ENCODE measurements around the gene ART5. TPM values are rescaled to one million over a fixed set of nuclear protein-coding genes. Genes with fewer than 3 reads are reported as not detected.
"Not testable (repeated sequence)": the region's sequence is repeated elsewhere in the genome, so short reads cannot be mapped to it uniquely, and the experiment has no call there.

The ART5 gene
- total RNA-seq, 1 donor from 2014 or later = not detected

DNA sequence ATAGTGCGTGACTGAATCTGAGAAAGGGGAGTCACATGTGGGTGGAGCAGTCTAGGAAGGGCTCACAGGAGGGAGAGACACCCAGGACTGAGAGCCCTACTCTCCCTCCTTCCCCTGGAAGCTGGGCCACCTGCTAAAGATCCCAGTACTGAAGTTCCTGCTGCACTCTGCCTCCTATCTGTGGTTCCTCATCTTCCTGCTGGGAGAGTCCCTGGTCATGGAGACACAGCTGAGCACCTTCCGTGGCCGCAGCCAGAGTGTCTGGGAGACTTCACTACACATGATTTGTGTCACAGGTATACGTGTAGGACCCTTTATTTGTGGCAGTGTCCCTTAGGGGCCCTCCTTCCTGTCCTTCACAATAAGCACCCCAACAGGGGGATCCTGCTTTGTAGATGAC, 19.3 kb downstream of the ART5 start:
- intact Hi-C loops (cut with micrococcal nuclease) = no loop called here

DNA sequence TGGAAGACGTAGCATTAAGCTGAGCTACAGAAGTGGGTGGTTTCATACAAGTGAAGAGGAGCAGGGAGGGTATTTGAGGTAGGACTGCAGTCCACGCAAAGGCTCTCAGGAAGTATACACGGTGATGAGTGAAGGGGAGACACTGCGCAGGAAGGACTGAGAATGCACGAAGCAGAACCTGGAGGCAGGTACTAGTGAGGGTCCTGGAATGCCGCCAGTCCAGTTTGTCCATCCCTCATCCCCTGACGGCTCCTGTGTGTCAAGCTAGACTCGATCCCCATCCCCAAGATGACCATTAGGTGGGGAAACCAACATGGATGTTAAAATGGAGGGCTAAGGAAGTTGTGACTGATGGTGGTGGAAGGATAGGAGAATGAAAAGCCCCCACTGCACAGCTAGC, 23.8 kb downstream of the ART5 start:
- intact Hi-C loops (cut with micrococcal nuclease) = no loop called here

DNA sequence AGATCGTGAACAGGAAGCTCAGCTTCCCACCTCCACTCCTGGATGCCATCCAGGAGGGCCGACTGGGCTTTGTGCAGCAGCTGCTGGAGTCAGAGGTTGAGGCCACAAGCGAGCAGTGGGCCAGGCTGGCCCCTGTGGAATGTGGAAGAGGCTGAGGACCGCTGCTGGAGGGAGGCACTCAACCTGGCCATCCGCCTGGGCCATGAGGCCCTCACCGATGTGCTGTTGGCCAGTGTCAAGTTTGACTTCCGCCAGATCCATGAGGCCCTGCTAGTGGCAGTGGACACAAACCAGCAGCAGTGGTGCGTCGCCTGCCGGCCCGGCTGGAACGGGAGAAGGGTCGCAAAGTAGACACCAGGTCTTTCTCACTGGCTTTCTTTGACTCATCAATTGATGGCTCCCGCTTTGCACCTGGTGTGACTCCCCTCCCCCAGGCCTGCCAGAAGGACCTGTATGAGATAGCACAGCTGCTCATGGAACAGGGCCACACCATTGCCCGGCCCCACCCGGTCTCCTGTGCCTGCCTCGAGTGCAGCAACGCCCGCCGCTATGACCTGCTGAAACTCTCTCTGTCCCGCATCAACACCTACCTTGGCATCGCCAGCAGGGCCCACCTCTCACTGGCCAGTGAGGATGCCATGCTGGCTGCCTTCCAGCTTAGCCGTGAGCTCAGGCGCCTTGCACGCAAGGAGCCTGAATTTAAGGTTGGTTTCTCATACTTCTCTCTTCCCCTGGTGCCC, 24.9 kb downstream of the ART5 start:
- intact Hi-C loops (cut with micrococcal nuclease) = no loop called here

DNA sequence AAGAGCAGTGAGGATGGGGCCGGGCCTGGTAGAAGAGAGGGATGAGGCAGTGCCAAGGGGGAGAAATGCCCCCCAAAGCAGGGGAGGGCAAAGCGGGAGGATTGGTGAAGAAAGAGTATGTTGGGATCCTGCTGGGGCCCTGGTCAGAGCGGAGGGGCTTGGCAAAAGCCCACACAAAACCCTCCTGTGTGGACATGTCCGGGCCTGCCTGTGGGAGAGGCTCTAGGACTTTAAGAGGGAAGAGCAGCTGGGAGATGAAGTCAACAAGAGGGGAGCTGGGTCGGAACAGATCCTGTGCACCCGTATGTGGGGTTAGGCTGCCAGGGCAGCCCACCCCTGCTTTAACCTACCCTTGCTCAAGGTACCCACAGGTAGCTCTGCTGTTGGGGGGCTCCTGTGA, 25.8 kb downstream of the ART5 start:
- intact Hi-C loops (cut with micrococcal nuclease) = no loop called here

DNA sequence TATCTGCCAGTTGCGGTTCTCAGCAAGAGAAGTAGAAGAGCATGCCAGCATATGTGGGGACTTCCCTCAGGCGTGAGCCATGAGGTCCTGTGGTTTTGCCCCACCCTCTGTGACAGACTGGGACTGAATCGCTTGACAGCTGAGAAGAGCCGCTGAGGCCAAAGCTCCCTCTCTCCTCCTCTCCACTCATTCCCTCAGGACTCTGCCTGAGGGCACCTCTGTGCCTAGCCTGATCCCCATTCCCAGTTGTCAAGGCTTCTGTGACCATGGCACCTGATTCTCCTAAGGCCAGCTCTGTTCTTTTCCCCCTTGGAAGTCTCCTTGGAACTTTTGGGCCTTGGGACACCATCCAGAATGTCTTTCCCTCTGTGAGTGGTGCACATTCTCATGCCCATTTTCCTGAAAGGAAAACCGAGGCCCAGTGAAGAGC, 27.0 kb downstream of the ART5 start:
- intact Hi-C loops (cut with micrococcal nuclease) = no loop called here

DNA sequence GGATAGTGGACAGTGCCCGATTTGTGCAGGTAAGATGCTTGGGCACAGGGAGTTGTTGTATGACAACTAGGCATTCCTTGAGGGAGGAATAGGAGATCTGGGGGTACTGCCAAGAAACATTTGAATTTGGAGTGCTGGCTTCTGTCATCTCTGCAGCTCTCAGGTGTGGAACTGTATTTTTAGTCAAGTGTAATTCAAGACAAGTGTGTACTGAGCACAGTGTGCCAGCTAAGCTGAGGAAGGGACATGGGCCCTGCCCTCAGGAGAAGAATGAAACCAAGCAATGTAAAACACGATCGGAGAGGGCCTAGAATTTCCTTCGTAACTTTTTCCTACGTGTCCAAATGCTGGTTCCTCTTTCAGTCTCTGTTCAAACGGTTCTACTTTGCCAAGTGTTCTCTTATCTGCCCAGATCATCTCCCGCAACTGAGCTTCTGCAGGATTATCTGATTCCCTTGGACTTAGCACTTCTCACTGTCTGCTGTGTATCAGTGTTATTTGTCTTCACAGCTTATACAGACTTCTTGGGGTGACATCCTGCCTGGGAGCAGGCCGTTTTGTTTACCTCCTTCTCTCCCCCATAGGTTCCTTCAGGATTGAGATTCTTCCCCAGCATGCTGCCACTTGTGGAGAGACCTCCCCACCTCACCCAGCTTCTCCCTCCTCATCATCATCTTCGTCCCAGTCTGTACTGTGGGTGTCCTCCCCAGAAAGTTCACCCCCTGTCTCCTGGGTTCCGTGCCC, 27.6 kb downstream of the ART5 start:
- intact Hi-C loops (cut with micrococcal nuclease) = no loop called here

DNA sequence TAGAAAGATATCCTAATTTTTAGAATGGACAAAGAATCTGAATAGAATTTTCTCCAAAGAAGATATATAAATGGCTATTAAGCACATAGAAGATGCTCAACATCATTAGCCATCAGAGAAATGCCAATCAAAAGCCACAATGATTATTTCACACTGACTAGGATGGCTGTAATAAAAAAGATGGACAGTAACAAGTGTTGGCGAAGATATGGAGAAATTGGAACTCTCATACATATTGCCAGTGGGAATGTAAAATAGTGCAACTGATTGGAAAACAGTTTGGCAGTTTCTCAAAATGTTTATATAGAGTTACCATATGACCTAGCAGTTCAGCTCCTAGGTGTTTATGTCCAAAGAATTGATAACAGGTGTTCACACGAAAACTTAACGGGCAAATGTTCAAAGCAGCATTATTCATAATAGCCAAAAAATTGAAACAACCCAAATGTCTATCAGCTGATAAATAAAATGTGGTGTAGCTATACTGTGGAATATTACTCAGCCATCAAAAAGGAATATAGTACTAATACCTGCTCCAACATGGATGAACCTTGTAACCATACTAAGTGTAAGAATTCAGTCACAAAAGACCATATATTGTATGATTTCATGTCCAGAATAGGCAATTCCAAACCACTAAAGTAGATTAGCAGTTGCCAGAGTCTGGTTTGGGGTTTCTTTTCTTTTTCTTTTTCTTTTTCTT, 29.7 kb downstream of the ART5 start:
- intact Hi-C loops (cut with micrococcal nuclease) = no loop called here

DNA sequence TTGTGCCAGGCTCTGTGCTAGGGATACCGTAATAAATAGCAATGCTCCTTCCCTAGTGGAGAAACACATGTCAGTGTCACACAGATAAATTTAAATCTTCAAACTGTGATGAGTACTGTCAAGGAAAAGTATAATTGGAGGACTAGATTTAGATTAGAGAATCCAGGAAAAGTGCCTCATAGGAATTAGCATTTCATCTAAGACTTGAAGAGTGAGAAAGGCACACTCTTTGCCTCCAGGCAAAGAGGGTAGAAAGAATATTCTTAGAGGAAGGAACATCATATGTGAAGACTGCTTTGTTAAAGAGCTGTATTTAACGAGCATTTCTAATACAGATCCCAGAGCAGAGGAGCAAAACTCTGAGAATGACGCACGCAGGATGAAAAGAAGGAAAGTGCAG, 30.9 kb downstream of the ART5 start:
- intact Hi-C loops (cut with micrococcal nuclease) = no loop called here

DNA sequence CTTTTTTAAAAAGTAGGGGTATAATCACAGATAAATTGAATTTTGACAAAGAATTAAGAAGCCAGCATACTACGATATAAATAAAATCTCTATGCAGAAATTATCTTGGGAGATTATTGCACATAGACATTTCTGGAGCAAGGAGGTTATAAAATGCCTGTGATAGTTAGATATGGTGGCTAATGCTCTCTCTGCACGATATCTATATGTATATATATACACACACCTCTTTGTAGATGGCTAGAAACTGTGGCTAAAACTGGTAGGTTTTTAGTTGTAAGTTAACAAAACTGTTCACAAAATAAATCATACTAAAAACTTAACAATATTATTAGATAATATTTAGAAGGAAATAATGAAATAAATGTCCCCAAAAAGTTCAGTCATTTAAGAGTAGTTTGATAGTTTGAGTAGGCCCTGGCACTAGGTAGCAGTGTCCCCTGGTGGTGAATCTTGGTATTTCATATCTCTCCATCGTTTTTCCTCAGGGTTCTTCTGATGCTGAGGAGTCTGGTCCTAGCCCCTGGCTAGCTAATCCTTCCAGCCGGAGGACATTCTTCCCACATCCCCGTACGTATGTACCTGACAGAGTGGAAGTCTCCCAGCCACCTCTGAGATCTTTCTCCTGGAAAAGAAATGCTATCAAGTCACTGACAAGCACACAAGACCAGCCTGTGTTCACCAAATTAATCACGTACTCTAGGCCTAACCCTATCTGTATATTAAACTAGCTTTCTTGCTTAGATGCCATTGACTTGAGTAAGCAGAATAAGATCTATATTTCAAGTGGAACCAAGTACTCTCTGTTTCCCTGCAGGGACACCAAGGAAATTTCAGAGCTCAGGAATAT, 32.2 kb downstream of the ART5 start:
- intact Hi-C loops (cut with micrococcal nuclease) = no loop called here

DNA sequence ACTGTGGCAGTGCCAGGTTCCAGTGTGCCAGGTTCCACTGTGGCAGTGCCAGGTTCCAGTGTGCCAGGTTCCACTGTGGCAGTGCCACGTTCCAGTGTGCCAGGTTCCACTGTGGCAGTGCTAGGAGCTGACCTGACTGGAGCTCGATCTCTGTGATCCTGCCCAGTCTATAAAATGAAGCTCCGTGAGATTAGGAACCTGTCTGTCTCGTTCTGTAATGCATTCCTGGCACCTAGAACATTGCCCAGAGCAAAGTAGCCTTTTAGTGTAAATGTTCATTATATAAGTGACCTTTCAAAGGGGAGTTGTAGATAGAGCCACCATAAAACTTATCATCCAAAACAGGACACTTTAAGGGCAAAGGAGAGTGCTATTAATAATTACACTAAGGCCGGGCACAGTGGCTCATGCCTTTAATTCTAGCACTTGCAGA, 36.0 kb downstream of the ART5 start:
- intact Hi-C loops (cut with micrococcal nuclease) = no loop called here

DNA sequence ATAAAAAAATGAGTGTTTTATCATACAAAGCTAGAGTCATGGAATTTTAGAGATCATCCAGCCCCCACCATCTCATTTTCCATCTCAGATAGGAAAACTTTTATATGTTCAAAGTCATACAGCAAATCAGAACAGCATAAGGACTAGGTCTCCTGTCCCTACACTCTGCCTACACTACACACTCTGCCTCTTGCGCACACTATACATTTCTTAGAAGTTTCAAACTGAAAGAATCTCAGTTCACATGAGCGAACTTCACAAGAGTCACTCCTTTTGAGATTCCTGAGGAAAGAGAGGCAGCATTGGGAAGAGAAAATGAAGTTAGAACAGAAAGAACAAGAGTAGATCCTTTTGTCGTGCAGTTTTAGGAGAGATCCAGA, 36.5 kb downstream of the ART5 start:
- intact Hi-C loops (cut with micrococcal nuclease) = no loop called here

DNA sequence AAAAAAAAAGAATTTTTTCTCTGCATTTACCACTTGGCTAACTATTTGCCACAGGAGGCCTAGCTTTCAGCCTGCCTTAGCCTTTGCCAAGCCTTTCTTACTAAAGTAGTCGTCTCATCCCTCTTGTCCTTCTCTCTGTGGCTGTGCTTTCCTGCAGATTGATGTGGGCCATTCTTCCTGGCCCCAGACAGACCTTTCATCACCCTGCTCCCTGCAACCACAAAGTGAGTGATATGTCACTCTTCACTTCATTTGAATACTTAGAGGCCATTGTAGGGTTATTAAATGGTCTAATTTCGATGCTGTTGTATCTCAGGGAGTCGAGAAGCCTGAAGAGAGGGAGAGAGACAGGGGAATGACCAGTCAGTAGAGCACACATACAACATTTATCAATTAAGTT, 37.6 kb downstream of the ART5 start:
- intact Hi-C loops (cut with micrococcal nuclease) = no loop called here

DNA sequence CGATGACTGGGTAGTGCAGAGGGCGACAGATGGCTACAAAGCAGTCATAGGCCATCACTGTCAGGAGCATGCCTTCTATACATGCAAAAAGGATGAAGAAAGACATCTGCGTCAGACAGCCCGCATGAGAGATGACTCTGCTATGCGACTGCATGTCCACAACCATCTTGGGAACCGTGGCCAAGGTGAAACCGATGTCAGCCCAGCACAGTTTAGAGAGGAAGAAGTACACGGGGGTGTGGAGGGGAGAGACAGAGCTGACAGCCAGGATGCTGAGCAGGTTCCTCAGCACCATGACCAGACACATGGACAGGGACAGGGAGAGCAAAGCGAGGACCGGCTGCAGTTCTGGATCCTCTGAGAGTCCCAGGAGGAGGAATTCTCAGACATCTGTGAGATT, 41.6 kb downstream of the ART5 start:
- intact Hi-C loops (cut with micrococcal nuclease) = not testable (repeated sequence)

DNA sequence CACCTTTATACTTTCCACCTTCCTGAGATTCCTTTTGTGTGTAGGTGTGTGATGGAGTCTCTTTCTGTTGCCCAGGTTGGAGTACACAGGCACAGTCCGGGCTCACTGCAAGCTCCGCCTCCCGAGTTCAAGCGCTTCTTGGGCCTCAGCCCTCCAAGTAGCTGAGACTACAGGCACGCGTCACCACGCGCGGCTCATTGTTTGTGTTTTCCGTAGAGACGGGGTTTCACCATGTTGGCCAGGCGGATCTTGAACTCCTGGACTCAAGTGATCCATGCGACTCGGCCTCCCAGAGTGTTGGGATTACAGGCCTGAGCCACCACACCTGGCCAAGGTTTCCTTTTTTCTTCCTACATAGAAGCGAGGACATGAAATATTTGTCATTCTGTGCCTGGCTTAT, 44.0 kb downstream of the ART5 start:
- intact Hi-C loops (cut with micrococcal nuclease) = not testable (repeated sequence)

DNA sequence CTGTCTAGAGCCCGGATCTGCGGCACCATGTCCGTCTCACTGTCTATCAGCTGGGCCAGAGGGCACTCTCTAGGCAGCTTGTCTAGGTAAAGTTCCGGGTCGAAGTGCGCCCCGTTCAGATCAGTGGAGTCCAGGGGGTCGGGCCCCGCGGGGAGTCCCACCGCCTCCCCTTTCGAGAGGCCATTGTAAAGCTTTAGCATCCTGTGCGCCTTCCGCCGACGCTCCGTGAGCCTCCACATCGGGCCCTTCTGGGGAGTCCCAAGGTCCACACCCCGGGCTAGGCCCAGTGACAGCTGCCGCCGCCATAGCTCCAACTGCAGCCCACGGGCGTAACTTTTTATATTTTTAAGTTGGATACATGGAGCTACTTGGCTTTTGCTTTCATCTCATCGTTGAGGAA, 50.5 kb downstream of the ART5 start:
- intact Hi-C loops (cut with micrococcal nuclease) = not testable (repeated sequence)

DNA sequence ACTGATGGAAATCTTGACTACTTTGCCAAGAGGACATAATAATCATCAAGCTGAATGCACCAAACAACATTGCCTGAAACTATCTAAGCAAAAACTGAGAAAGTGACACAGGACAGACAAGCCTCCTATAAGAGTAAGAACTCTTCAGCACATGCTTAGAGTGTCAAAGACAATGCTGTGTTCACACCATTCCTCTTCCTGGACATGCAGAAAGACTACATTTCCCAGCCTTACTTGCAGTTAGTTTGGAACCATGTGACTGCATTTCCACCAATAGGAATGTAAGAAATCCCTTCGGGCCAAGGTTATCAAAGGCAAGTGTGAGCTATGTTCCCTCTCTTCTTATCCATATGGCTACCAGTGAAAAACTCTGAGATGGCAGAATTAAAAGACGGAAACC, 51.6 kb downstream of the ART5 start:
- intact Hi-C loops (cut with micrococcal nuclease) = not testable (repeated sequence)

DNA sequence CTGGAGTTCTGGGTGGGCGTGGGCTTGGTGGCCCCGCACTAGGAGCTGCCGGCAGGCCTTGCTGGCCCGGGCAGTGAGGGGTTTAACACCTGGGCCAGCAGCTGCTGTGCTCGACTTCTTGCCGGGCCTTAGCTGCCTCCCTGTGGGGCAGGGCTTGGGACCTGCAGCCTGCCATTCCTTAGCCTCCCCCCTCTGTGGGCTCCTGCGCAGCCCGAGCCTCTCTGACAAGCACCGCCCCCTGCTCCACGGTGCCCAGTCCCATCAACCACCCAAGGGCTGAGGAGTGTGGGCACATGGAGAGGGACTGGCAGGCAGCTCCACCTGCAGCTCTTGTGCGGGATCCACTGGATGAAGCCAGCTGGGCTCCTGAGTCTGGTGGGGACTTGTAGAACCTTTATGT, 53.0 kb downstream of the ART5 start:
- intact Hi-C loops (cut with micrococcal nuclease) = not testable (repeated sequence)
